HG02938 (cell line): ENCODE results near the gene THOC3.
"Not testable (repeated sequence)": the region's sequence is repeated elsewhere in the genome, so short reads cannot be mapped to it uniquely, and the experiment has no call there.

Experiments
- ATAC-seq: cut with Tn5 transposase; IDR thresholded peaks from one replicate; pipeline ENCODE4 v1.9.1; 2021; ENCODE audit warnings: mild to moderate bottlenecking, moderate library complexity; ENCODE audit not compliant: unreplicated experiment

THOC3 gene

GRCh38 chr5:175967471-175968372, at the start of gene THOC3:
Gene THOC3 (minus strand): TSS chr5:175968315. CDS start chr5:175968208, 107 bp downstream.
- peak; percentile 98 for ATAC-seq

DNA sequence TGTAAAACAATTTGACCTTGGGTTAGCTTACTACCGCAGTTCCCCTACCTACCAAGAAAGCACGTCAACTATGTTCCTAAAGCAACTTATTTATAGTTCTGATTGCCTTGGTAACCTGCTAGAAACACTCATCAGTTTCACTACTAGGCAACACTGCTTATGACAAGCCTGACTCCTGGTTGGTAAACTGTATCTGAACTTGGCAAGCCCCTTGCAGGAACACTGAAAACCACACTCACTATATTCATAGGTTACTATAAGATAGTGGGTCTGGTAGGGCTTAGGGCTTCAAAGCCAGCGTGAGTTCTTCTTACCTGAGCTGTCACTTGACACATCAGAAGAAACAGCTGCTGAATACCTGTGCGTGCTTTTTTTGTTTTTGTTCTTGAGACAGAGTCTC, 49.2 kb upstream of the THOC3 start:
- not testable (repeated sequence) for ATAC-seq

DNA sequence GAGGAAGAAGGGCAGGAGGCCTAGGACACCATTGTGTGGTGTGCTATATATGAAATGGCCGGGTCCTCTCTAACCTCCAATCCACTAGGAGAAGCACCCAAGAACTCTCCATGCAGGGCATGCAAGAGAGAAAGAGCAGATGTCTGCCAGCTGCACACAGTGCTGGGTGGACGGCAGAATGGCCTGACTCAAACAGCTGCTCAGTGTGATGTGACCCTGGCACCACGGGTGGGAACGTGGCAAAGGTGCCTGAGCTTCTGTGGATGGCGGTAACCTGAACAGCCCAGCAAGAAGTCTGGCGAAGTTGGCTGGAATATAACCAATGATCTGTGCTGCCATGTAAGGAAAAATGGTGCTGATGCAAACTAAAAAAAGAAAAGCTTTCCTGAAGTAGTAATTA, 46.2 kb upstream of the THOC3 start:
- ATAC-seq, result not testable (repeated sequence)

DNA sequence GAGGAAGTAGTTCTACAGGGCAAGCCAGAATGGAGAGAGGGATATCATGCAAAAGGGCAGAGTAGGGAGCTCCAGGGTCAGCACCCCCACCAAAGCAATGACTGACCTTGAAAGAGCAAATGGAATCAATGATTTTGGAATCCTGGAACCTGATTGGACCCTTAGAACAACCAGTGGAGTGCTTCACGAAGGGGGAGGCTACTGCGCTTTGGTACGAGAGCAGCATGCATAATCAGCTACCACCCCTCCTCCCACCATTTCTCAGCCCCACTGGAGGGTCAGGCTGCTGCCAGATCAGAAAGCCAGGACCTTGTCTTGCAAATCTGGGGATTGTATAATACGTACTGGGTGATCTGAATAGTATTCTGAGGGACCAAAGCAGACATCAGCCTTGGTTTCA, 43.0 kb upstream of the THOC3 start:
- not testable (repeated sequence) for ATAC-seq

- ATAC-seq, result not testable (repeated sequence)
Measured at GRCh38 chr5:176010202-176010601, 42.1 kb upstream of the THOC3 start.

GRCh38 chr5:176007220-176007619, 39.1 kb upstream of the THOC3 start:
- not testable (repeated sequence) for ATAC-seq

DNA sequence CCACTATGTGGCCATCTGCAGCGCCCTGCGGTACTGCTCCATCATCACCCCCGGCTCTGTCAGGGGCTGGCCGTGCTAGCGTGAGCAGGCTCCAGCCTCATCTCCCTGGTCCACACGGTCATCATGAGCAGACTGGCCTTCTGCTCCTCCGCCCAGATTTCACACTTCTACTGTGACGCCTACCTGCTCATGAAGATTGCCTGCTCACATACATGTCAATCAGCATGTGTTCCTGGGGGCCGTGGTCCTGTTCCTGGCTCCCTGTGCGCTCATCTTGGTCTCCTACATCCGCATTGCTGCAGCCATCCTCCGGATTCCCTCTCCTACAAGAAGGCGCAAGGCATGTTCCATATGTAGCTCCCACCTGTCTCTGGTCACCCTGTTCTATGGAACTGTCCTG, 38.7 kb upstream of the THOC3 start:
- not testable (repeated sequence) for ATAC-seq

DNA sequence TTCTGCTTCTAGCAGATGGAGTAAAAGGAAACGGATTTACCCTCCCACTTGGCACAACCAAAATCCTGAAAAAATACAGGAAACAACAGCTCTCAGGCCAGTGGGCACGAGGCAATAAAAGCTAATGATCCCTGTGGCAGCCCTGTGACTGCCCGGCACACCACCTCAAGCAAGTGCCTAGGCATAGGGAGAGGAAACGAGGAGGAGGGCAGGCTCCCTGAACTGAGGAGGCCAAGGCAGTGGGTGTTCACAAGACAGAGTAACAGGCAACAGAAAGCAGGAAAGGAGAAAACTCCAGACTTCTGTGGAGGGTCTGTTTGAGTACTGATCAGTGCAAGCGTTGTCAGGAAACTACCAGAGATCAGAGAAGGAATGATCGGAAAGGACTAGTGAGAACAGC, 29.9 kb upstream of the THOC3 start:
- not testable (repeated sequence) for ATAC-seq

DNA sequence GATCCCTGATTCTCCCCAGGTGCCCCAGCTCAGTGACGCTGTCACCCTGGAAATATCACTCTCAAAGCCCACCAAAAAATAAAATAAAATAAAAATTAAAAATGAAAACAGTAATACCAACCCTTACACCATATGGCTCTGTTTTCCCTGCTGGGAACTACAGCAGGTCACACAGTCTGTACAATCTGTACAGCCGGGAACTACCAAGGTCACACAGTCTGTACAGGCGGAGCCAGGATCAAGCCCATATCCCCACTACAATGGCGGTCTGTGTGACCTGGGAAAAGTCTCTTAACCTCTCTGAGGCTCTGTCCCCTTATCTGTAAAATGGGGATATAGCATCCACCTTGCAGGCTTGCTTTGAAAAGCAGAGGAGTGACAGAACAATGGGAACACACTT, 29.4 kb upstream of the THOC3 start:
- ATAC-seq, result not testable (repeated sequence)

DNA sequence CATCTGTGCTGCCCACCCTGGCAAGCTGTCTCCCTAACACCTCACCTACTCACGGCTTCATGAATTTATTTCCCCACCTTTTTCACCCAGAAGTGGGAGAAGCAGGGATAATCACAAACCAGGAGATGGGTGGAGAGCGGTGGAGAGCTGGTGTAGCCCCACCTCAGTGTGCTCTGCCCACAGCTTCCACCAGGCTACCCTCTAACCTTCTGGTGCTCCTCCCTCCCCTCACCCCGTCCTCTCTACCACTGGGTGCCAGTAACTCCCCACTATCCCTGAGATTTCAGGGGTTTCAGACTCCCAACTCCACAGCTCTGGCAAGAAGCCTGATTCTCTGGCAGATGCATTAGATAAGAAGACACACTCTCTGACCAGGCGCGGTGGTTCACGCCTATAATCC, 28.7 kb upstream of the THOC3 start:
- ATAC-seq, result not testable (repeated sequence)

- not testable (repeated sequence) for ATAC-seq
Measured at GRCh38 chr5:175995506-175995905, 27.4 kb upstream of the THOC3 start.

DNA sequence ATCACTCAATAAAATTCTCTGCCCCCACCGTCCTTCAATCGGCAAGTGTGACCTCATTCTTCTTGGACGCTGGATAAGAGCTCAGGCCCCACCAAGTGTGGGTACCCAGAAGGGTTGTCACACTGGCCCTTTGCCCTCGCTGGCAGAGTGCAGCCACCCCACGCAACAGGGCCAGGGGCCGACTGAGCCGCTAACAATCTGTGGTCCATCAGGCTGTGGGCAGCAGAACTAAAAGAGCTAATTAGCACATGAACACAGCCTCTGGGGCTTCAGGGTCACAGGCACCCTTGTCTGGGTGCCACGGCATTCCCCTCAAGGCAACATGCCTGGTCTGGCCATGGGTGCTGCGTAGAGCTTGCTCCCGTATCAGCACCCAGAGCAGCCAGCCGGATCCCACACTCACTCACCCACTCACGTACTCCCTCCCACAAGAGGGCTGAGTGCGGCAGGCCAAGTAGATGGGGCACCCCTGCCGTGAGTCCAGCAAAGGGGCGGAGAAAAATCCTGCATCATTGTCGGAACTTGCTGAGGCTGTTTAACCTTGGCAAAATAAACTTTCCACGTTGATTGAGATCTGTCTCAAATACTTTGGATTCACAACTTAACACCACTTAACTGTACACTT, 11.4 kb upstream of the THOC3 start:
- not testable (repeated sequence) for ATAC-seq

DNA sequence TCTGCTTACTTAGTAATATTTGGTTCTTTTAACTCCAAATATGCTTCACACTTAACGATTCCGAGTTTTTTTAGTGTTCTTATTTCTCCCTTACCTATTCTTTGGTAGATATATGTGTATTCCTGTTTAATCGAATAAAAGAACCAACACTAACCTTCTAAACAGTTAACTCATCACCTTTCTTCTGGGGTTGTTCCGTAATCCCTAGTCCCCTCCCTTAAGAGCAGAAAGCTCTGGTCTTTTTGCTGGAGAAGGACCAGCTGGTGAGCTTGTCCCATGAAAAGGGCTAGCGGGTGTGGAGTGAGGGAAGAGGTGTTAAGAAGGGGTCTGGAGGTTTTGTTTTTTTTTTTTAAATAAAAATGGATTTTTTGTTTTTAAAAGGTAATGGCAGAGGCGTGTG, 266 bp upstream of the THOC3 start:
- peak; percentile 25 for ATAC-seq

DNA sequence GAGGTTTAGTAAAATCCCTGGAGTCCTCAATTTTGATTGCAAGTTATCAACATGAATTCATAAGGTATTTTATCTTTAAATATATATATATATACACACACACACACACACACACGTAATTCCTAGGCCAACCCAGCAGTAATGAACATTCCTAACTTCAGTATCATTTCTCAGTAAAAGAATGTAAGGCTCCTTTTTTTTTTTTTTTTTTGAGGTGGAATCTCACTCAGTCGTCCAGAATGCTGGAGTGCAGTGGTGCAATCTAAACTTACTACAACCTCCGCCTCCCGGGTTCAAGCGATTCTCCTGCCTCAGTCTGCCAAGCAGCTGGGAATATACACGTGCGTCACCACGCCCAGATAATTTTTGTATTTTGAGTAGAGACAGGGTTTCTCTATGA, 5.8 kb downstream of the THOC3 start:
- not testable (repeated sequence) for ATAC-seq

DNA sequence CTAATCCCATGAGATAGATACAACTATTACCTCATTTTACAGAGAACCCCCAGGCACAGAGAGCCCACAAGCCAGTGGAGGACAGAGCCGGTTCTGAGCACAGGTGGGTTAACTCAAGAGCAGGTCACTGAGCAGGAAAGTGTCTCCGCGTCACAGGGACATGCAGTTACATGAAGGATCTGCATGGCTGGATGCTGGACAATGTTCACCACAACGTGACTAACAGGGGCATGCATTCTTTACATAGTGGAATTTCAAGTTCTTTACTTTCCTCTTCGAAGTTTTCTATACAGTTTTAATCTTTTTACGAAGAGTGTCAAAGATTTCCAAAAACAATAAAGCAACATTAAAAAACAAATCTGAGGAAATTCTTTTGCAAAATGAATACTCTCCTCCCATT, 7.9 kb downstream of the THOC3 start:
- not testable (repeated sequence) for ATAC-seq

DNA sequence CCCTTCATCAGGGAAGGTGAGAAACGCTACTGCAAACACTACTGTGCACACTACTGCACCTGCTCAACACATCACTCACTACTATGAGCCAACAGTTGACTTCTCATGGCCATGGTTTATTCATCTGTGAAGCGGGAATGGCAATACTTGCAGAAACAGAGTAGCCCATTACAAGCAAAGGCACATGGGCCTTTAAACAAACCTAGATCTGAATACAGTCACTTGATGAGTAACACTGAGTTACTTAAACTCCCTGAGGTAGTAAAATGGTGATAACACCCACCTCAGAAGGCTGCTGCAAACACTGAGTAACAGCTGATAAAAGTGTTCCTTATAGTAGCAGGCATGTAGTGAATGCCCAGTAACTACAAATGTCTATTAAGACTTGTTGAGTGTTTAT, 9.6 kb downstream of the THOC3 start:
- not testable (repeated sequence) for ATAC-seq

- not testable (repeated sequence) for ATAC-seq
Measured at GRCh38 chr5:175954107-175954506, 14.0 kb downstream of the THOC3 start.

GRCh38 chr5:175952810-175953209, 15.3 kb downstream of the THOC3 start:
- not testable (repeated sequence) for ATAC-seq

DNA sequence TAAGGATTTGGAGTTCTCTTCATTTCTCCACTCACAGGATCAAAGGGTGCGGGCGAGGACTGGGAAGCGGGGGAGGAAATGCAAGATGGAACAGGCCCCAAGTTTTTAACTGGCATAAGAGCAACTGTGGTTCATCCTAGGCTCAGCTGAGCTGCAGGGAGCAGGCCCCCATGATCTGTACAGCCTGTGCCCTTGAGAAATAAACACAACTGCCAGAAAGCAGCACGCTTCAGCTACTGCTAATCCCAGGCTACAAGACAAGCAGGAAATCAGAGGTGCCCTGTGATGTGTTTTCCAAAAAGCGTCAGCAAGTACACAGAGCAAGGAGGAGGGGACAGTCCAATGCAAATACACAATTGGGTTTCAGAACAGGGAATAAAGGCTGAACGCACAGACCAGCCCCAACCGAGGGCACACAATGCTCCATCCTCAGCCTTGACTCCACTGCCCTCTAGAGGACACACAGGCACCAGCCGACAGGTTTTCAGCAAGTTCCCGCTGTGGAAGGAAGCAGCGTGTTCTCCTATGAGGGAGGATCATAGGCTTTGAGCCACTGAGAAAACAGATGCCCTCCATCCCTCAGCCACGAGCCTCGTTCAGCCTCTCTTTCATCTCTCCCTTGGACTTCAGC, 16.7 kb downstream of the THOC3 start:
- ATAC-seq, result peak; percentile 60

DNA sequence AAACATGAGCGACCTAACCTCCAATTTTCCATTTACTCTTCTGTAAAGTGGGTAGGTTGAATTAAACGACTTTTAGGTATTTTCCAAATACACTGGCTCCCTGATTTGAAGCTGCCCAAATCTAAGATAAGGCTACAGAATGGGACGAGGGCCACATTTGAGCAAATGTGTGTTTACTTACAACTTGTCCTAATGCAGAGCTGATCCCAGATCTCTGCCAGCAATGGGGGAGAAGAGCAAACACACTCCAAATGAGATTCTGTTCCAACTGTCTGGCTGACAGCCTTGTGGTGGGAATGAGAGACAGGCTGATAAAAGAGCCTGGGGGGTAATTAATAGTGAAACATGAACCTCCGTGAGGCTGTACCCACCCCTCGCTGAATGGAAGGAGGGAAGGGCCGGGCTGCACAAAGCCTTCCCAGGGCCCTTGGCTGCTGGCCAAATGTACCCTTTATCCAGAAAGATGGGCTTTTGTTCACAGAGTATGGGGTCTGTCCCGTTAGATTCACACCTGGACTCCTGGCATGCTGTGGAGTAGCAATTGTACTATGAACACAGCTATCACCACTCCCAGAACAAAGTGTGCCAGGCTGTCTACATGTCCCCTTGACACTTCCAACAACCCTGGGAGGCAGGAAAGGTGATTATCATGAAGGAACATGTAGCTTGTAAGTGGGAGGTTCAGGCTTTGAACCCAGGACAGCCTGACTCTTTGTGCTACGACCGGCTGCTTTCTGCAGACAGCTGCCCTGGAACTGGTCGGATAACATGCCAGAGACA, 19.6 kb downstream of the THOC3 start:
- ATAC-seq, result not testable (repeated sequence)

DNA sequence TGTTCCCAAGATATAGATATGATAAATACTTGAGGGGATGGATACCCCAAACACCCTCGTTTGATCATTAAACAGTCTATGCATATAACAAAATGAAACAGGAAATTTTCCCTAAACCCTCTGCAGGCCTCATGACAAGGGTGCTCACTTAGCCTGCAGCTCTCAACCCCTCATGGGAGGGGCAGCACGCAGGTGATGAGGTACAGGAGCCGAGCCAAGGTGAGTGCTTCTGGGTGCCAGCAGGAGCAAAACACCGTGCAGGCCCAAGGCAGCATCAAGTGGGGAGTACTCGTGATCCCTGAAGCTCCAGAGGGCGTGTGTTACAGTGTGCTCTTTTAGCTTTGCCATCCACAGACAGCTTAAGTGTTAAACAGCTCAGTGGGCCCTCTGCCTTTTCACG, 24.9 kb downstream of the THOC3 start:
- not testable (repeated sequence) for ATAC-seq
